Karpas-422 (cell line): ENCODE data around the gene CUTA. TPM values are rescaled to one million over a fixed set of nuclear protein-coding genes. Genes with fewer than 3 reads are reported as not detected.
A peak's percentile ranks its signal among the peaks of the same experiment; 100 is the strongest.

Experiments used
- DNase-seq: peaks from one replicate; pipeline ENCODE4 v3.0.0-alpha.2; 2015
- H2AFZ ChIP-seq: fragments of 200-600 bp; sonication (generic); 2 replicates; pipeline ENCODE4 v1.6.1; 2014; ENCODE audit warnings: antibody characterized with exemption, low read length, mixed read lengths
- H3K27ac ChIP-seq: fragments of 200-600 bp; sonication (generic); 2 replicates; pipeline ENCODE4 v1.5.1; 2014; ENCODE audit warnings: mild to moderate bottlenecking, low read length, moderate library complexity
- H3K27me3 ChIP-seq: fragments of 200-600 bp; sonication (generic); 2 replicates; pipeline ENCODE4 v1.6.1; 2014; ENCODE audit warnings: low read length, mixed read lengths
- H3K36me3 ChIP-seq: fragments of 200-600 bp; sonication (generic); 2 replicates; pipeline ENCODE4 v1.6.1; 2014; ENCODE audit warnings: low read length, mixed read lengths; ENCODE audit not compliant: insufficient read depth
- H3K4me1 ChIP-seq: fragments of 200-600 bp; sonication (generic); 2 replicates; pipeline ENCODE4 v1.6.1; 2014; ENCODE audit warnings: mild to moderate bottlenecking, low read length, mixed read lengths
- H3K4me2 ChIP-seq: fragments of 200-600 bp; sonication (generic); 2 replicates; pipeline ENCODE4 v1.6.1; 2014; ENCODE audit warnings: low read length, low read depth, mild to moderate bottlenecking; ENCODE audit not compliant: poor library complexity, severe bottlenecking
- H3K4me3 ChIP-seq: fragments of 200-600 bp; sonication (generic); 2 replicates; pipeline ENCODE4 v1.5.1; 2014; ENCODE audit warnings: mild to moderate bottlenecking, antibody characterized with exemption, low read length, mixed read lengths
- H3K79me2 ChIP-seq: fragments of 200-600 bp; sonication (generic); 2 replicates; pipeline ENCODE4 v1.6.1; 2014; ENCODE audit warnings: mild to moderate bottlenecking, low read length, mixed read lengths
- H3K9ac ChIP-seq: fragments of 200-600 bp; sonication (generic); 2 replicates; pipeline ENCODE4 v1.6.0; 2014; ENCODE audit warnings: low read length
- H3K9me2 ChIP-seq: fragments of 200-600 bp; sonication (generic), shearing (Covaris generic); replicated peaks from 2 replicates; pipeline ENCODE4 v1.6.0; 2014; ENCODE audit warnings: mild to moderate bottlenecking, low read length, moderate library complexity; ENCODE audit not compliant: insufficient read depth
- H3K9me3 ChIP-seq: fragments of 300-700, 200-600 bp; sonication (generic); 2 replicates; pipeline ENCODE4 v1.6.1; 2014; ENCODE audit warnings: low read length, mixed read lengths
- H4K20me1 ChIP-seq: fragments of 200-600 bp; sonication (generic); 2 replicates; pipeline ENCODE4 v1.6.1; 2014; ENCODE audit warnings: mild to moderate bottlenecking, antibody characterized with exemption, low read length, low read depth; ENCODE audit not compliant: insufficient read depth
- total RNA-seq: library from RNA; depleted of rRNA; stranded (reverse); fragments of >200 nt; shearing (Covaris generic); gene quantifications from 2 replicates; pipeline ENCODE4 v1.2.3, GENCODE V29; 2014; ENCODE audit warnings: low replicate concordance

The CUTA gene
- total RNA-seq, 1 experiment from 2014 or later, result 260 TPM

DNA sequence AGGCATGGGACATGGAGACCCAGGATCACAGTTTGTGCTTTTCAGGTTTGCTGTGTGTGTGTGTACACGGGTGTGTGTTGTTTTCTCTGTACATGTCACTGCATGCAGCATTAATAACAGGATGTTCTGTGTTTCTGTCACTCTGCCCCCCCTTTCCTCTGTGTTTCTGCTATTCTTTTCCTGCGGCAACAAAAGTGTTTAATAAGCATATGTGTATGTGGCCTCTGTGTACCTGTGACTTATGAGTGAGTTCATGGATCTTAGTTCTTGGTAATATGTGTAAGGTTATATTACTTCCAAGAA, 11.8 kb upstream of the CUTA start:
- H4K20me1 ChIP-seq, result no peaks in the 10 kb centered on the region
- peak overlapping the region; percentile 64; the same call in 1 of the 2 replicates for H3K4me3 ChIP-seq
- peak overlapping the region; percentile 81 for H3K9ac ChIP-seq
- no peaks in the 10 kb centered on the region for H3K9me3 ChIP-seq
- peak overlapping the region; percentile 96 for H3K4me2 ChIP-seq
- no peaks in the 10 kb centered on the region for H3K9me2 ChIP-seq
- H3K27ac ChIP-seq, result peak overlapping the region; percentile 56
- H3K27me3 ChIP-seq, result no peaks in the 10 kb centered on the region
- peaks cover 56% of the 10 kb centered on the region for H3K79me2 ChIP-seq
- H3K36me3 ChIP-seq, result no peaks in the 10 kb centered on the region
- no peak overlapping the region for H2AFZ ChIP-seq
- no peak for DNase-seq
- peaks cover 73% of the 10 kb centered on the region for H3K4me1 ChIP-seq

- Histone ChIP-seq H3K79me2 (peaks cover 56% of the 10 kb centered on the region), H3K9me3 (no peaks in the 10 kb centered on the region), H3K27me3 (no peaks in the 10 kb centered on the region), H3K4me3 (peak overlapping the region; percentile 64), H3K9me2 (no peaks in the 10 kb centered on the region), H4K20me1 (no peaks in the 10 kb centered on the region), H3K4me1 (peaks cover 78% of the 10 kb centered on the region), H3K4me2 (peak overlapping the region; percentile 96), H3K9ac (peak overlapping the region; percentile 81), H2AFZ (no peak overlapping the region), H3K27ac (peak overlapping the region; percentile 56), H3K36me3 (no peaks in the 10 kb centered on the region)
- DNase-seq, result peak; percentile 57
These were observed 11.3 kb upstream of the CUTA start for GRCh38 chr6:33428966-33429749.

DNA sequence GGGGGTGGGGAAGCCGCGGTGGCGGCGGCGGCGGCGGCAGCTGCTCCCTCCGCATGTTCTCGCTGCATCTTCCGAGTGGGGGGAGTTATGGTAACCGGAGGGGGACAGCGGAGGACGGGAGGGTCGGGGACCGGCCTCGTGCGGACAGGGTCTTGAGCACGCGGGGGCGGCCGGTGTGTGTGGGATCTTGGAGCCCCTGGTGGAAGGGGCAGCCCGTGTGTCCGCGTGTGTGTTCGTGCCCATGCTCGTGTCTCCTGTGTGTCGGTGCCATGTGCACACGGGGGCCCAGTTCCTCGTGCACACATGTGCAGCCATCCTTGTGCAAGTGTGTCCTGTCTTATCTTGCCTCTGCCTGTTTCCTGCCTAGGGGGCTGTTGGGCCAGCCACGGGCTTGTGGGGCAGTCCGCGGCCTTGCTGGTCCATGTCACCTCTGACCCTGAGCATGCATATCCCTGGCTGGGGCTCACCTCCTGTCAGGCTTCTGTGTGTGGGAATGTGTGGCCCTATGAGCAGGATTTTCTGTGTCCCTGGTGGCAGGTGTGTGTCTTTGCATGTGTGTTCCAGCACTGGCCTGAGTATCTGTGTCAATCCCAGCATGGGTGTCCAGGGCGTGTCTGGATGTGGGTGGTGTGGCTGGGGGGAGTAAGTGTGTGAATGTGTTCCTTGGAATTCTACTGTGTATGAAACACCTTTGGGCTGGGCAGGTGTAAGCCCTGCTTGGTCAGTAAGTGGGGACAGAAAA, 10.5 kb upstream of the CUTA start:
- no peaks in the 10 kb centered on the region for H3K9me2 ChIP-seq
- peaks cover 56% of the 10 kb centered on the region for H3K79me2 ChIP-seq
- no peaks in the 10 kb centered on the region for H3K9me3 ChIP-seq
- H3K4me2 ChIP-seq, result peak overlapping the region; percentile 96
- H3K36me3 ChIP-seq, result no peaks in the 10 kb centered on the region
- peak overlapping the region; percentile 81 for H3K9ac ChIP-seq
- H3K27ac ChIP-seq, result peak overlapping the region; percentile 56
- H3K4me1 ChIP-seq, result peaks cover 78% of the 10 kb centered on the region
- H4K20me1 ChIP-seq, result no peaks in the 10 kb centered on the region
- H3K27me3 ChIP-seq, result no peaks in the 10 kb centered on the region
- peak; percentile 80 for DNase-seq
- H2AFZ ChIP-seq, result no peak overlapping the region; the same call in 1 of the 2 replicates
- peak overlapping the region; percentile 64 for H3K4me3 ChIP-seq

GRCh38 chr6:33427585-33428223, 9.8 kb upstream of the CUTA start:
- no peaks in the 10 kb centered on the region for H3K36me3 ChIP-seq
- peak; percentile 81 for DNase-seq
- no peaks in the 10 kb centered on the region for H3K9me2 ChIP-seq
- H3K4me2 ChIP-seq, result peak overlapping the region; percentile 96
- H3K9ac ChIP-seq, result peak overlapping the region; percentile 81
- no peaks in the 10 kb centered on the region for H3K9me3 ChIP-seq
- no peaks in the 10 kb centered on the region for H3K27me3 ChIP-seq
- H4K20me1 ChIP-seq, result no peaks in the 10 kb centered on the region
- H3K4me3 ChIP-seq, result peak overlapping the region; percentile 69
- H3K4me1 ChIP-seq, result peaks cover 71% of the 10 kb centered on the region
- peaks cover 49% of the 10 kb centered on the region for H3K79me2 ChIP-seq
- H3K27ac ChIP-seq, result peak overlapping the region; percentile 34
- peak overlapping the region; percentile 17; the same call in 1 of the 2 replicates for H2AFZ ChIP-seq

DNA sequence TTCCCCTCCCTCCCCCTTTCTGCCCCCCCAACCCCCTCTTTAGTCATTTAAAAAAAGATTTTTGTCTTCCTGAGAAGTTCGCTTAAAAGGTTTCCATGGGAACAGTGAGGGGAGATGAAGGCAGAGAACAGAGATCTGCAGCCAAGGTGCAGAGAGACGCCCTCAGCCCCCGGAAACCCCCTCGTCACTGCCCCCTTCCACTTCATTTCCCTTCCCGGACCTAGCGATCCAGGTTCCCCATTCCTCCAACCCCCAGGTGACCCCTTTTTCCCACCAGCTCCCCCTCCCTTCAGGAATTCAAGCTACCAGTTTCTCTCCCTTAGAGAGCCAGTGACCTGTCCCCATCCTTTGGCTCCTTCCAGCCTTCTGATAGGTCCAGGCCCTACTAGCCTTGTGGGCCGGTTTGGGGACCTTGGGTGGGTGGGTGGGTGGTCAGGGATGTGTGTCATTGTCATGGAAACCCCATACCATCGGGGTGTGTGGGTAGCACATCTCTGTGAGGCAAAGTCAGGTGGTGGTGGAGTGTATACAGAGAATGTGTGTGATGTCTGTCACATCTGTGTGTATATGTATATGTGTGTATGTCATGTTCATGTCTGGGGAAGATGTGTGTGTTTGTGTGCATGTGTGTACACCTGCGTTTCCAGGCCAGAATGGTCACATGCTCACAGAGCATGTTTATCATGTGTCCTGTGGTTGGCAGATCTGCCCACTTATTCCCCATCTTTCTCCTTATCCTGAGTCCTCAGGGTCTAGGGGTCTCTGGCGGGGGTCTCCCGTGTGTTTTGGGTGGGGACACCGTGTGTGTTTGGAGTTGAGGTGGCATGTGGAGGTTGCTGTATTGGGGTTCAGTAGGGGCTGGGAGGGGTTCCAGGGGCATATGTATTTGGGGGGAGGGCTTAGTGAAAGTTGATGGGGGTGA, 8.9 kb upstream of the CUTA start:
- peaks cover 41% of the 10 kb centered on the region for H3K79me2 ChIP-seq
- peak overlapping the region; percentile 83 for H3K4me2 ChIP-seq
- peak overlapping the region; percentile 17; the same call in 1 of the 2 replicates for H2AFZ ChIP-seq
- H3K27ac ChIP-seq, result peak overlapping the region; percentile 69
- peak overlapping the region; percentile 82 for H3K4me3 ChIP-seq
- peak overlapping the region; percentile 82 for H3K9ac ChIP-seq
- H3K9me3 ChIP-seq, result no peaks in the 10 kb centered on the region
- peak; percentile 64 for DNase-seq
- H3K4me1 ChIP-seq, result peaks cover 62% of the 10 kb centered on the region
- no peaks in the 10 kb centered on the region for H3K9me2 ChIP-seq
- H3K36me3 ChIP-seq, result no peaks in the 10 kb centered on the region
- H3K27me3 ChIP-seq, result no peaks in the 10 kb centered on the region
- H4K20me1 ChIP-seq, result no peaks in the 10 kb centered on the region

DNA sequence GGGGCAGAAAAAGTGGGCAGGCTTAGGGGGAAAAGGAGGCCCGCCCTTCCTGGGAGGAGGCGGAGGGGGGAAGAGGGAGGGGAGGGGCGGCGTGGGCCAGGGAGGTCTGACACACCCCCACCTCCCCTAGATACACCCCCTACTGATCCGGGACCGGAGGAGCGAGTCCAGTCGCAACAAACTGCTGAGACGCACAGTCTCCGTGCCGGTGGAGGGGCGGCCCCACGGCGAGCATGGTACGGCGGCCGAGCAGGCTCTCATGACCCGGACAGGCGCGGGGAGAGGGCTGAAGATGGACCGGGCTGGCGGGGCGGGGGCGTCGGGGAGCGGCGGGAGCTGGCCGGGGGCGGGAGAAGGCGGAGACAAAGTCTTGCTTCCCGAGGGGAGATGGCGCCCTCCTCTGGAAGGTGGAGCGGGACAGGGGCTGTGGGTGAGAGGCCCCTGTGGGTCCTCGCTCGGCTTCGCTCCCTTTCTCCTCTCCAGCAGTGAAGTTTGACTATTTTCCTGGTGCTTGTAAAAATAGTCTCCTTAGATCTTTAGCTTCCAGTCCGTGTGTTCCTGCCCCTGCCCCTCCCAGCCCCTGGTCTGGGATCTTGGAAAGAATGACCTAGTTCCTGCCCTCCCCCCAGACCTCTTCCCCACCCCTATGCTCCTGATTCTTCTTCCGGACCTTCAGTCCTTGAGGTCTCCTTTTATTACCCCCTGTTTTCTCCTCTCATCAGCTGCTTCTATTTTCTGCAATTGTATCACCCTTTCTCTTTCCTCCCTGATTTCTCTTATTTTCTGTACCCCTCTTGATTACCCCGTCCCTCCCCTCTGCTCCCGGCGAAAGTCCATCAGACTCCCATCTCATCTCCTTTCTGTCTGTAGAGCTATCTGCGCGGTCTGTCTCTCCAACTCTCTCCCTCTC, 8.0 kb upstream of the CUTA start:
- Histone ChIP-seq H3K9me2 (no peaks in the 10 kb centered on the region), H3K27me3 (no peaks in the 10 kb centered on the region), H3K4me3 (peak overlapping the region; percentile 82), H3K27ac (peak overlapping the region; percentile 69), H3K4me1 (peaks cover 57% of the 10 kb centered on the region), H3K36me3 (no peaks in the 10 kb centered on the region), H3K79me2 (peaks cover 32% of the 10 kb centered on the region), H3K9me3 (no peaks in the 10 kb centered on the region), H3K9ac (peak overlapping the region; percentile 82), H4K20me1 (no peaks in the 10 kb centered on the region), H3K4me2 (peak overlapping the region; percentile 83), H2AFZ (no peak overlapping the region)
- peak; percentile 92 for DNase-seq
